22Rv1 (cell line): ENCODE measurements around the gene IGSF9.

ENCODE experiments used
- CTCF ChIP-seq: fragments of 450-650 bp; IDR thresholded peaks from 2 replicates; pipeline ENCODE4 v1.5.1; 2017; ENCODE audit warnings: mild to moderate bottlenecking
- ZFX ChIP-seq: fragments of 450-650 bp; IDR thresholded peaks from 2 replicates; pipeline ENCODE4 v1.6.1; 2017; ENCODE audit warnings: antibody characterized with exemption, borderline replicate concordance

DNA sequence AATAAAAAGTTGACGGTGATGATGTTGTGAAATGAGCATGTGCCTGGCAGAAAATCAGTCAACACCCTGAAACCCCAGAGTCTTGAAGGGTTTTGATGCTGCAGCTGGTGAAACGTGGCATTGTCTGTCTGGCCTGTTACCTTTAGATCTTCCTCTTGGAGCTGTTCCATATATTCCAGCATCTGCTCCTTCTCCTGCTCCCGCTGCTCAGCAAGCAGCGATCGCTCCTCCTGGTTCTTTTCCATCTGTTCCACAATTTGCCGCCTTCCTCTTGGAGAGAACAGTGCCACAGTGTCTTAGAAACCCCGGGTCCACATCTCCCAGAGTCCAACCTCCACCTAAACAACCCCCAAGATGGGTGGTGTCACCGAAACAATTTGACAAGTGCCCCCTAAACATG, 61.1 kb downstream of the IGSF9 start:
- TF ChIP-seq CTCF: no peak
- no peak for TF ChIP-seq ZFX
